ENCODE results near the gene GMFB. TPM values are rescaled to one million over a fixed set of nuclear protein-coding genes. Genes with fewer than 3 reads are reported as not detected.

The GMFB gene
- total and polyA plus RNA-seq, 8 donors = 5.4 to 21.7 (median 13.2) TPM

GRCh38 chr14:54498579-54498978, 9.8 kb upstream of the GMFB start:
- Histone ChIP-seq H3K27me3 (no peaks in the 10 kb centered on the region), H3K9me3 (no peaks in the 10 kb centered on the region), H3K4me1 (no peaks in the 10 kb centered on the region), H3K4me3 (no peak overlapping the region), H3K36me3 (no peaks in the 10 kb centered on the region), H3K27ac (no peak overlapping the region)
- no peak for ATAC-seq
- FAIRE-seq = no peak
- no peak for TF ChIP-seq CTCF (IDR thresholded peaks at IDR 0.05)
- no peak for DNase-seq
- intact Hi-C loops (cut with DNase I) = no loop called here
- WGBS, 2 donors = 64 to 79% methylated on average over 7 of the region's 7 CpGs

DNA sequence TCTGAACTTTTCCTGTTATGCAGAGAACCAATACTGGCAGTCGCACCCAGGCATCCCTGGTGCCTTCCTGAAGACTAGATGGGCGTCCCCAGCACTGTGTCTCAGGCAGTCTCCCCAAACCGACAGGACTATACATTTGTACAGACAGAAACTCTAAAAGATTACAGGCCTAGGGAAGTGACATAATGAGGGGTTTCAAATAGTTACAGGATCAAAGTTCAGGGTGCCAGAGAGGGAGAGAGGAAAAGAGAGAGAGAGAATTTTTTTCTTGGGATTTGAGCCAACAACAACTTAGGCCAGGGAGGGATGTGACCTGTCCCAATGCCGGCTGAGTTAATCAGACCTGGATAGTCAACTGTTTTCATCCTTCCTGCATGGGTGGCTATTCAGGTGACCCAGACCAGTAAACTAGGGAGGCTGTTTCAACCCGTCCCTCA, 9.3 kb upstream of the GMFB start:
- Histone ChIP-seq H3K36me3 (no peaks in the 10 kb centered on the region), H3K27ac (no peak overlapping the region), H3K4me3 (no peak overlapping the region), H3K27me3 (no peaks in the 10 kb centered on the region), H3K9me3 (no peaks in the 10 kb centered on the region), H3K4me1 (no peaks in the 10 kb centered on the region)
- ATAC-seq = no peak
- no peak for FAIRE-seq
- 61 to 63% methylated on average over 5 of the region's 5 CpGs for WGBS, 2 donors
- no peak for DNase-seq
- TF ChIP-seq CTCF (IDR thresholded peaks at IDR 0.05) = no peak
- intact Hi-C loops (cut with DNase I) = no loop called here

DNA sequence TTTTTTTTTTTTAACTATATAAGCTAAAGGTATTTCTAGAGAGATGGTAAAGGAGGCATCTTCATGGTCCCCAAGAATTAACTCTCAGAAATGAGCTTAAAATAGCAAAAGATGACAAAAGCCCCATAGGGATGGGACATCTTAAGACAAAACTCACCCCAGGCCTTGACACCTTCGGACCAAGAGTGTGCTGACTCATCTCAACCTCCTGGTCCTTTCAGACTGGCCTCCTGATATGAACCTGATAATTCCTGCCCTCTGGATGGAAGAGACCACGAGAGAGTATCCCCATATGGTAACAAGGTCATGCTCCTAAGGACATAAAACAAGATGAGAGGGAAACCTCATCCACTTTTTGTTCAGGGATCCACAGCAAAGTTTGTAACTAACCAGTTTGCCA, 8.4 kb upstream of the GMFB start:
- WGBS, 2 donors = 55 to 71% methylated on average over 2 of the region's 2 CpGs
- no peak for FAIRE-seq

GRCh38 chr14:54493293-54493692, 4.5 kb upstream of the GMFB start:
- ATAC-seq (no peak), DNase-seq (no peak), FAIRE-seq (no peak)
- intact Hi-C loops (cut with DNase I) = no loop called here
- Histone ChIP-seq H3K36me3 (no peaks in the 10 kb centered on the region), H3K27ac (no peak overlapping the region), H3K4me3 (no peak overlapping the region), H3K9me3 (no peaks in the 10 kb centered on the region), H3K27me3 (no peaks in the 10 kb centered on the region), H3K4me1 (peaks cover 0 to 3% (median 0%) of the 10 kb centered on the region in 3 donors)
- TF ChIP-seq CTCF (IDR thresholded peaks at IDR 0.05) = no peak
- 62 to 66% methylated on average over 13 of the region's 13 CpGs for WGBS, 2 donors

More for the DNA sequence above, 8.4 kb upstream of the GMFB start:
- no peak overlapping the region for H3K4me3 ChIP-seq
- H3K36me3 ChIP-seq = no peaks in the 10 kb centered on the region
- DNase-seq (no peak), ATAC-seq (no peak)
- H3K27me3 ChIP-seq = no peaks in the 10 kb centered on the region
- TF ChIP-seq CTCF (IDR thresholded peaks at IDR 0.05) = no peak
- no peaks in the 10 kb centered on the region for H3K4me1 ChIP-seq
- no peaks in the 10 kb centered on the region for H3K9me3 ChIP-seq
- no peak overlapping the region for H3K27ac ChIP-seq
- intact Hi-C loops (cut with DNase I) = no loop called here

- H3K36me3 ChIP-seq = no peaks in the 10 kb centered on the region
- no peak for DNase-seq
- no peak overlapping the region for H3K27ac ChIP-seq
- no peaks in the 10 kb centered on the region for H3K27me3 ChIP-seq
- no peaks in the 10 kb centered on the region for H3K9me3 ChIP-seq
- WGBS, 2 donors = 44 to 52% methylated on average over 3 of the region's 3 CpGs
- no peak for TF ChIP-seq CTCF (IDR thresholded peaks at IDR 0.05)
- peaks cover 5 to 10% (median 5%) of the 10 kb centered on the region in 3 donors for H3K4me1 ChIP-seq
- no peak overlapping the region for H3K4me3 ChIP-seq
- ATAC-seq = no peak
- intact Hi-C loops (cut with DNase I) = no loop called here
- no peak for FAIRE-seq
Measured at GRCh38 chr14:54490445-54491175, 1.8 kb upstream of the GMFB start.
